HG03066 (cell line): ENCODE results near the gene SPTA1.

ENCODE experiments used
- ATAC-seq: cut with Tn5 transposase; IDR thresholded peaks from one replicate; pipeline ENCODE4 v1.9.1; 2021; ENCODE audit warnings: low read depth; ENCODE audit not compliant: unreplicated experiment

SPTA1 gene

DNA sequence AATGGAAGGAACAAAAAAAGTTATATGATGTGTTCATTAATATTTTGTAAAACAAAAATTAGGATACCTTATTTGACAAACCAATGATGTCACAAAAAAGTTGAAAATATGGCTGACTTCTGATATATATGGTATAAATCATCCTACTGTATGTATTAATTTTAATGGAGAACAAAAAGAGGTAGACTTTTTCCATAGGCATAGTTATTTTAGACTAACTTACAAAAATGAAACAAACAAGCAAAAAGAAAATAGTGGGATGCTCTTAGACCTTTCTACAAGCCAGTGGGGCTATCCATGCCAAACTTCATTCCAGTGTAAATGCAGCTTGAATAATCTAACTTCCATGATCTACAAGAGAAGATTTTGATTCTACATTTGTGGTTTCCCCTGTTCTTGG, 522 bp upstream of the SPTA1 start:
- no peak for ATAC-seq

GRCh38 chr1:158685085-158685484, 1.4 kb downstream of the SPTA1 start:
- ATAC-seq = no peak

DNA sequence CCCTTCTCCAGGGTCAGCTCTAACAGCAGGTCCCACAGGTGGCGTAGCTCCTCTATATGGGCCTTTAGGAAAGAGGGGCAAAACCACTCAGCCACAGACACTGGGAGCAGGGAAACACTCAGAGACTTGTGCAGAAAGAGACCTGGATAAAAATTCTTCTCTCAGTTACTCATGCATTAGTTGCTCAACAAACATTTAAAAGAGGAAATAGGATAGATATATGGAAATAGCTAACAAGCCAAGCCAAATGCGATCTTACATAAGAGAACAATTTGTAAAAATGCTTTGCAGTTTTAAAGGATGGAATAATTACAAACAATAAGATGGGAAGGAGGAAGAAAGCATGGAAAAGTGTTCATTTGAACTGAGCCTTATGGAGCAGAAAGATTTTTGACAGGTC, 4.9 kb downstream of the SPTA1 start:
- no peak for ATAC-seq

DNA sequence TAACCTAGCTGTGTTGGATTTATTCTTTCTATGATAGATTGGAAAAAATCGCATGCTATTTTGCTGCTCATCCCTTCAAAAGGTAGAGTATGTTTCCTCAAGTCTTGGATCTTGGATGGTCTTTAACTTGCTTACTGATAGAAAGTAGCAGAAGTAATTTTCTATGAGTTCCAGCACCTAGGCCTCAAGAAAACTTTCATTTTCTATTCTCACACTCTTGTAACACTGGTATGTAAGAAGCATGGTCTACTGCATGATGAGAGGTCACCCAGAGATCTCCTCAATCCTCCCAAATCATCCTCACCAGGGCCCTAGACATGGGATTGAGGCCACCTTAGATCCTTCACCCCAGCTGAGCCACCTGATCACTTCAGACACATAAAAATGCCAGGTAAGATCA, 7.2 kb downstream of the SPTA1 start:
- no peak for ATAC-seq

GRCh38 chr1:158675563-158676323, 10.8 kb downstream of the SPTA1 start:
- ATAC-seq = no peak

DNA sequence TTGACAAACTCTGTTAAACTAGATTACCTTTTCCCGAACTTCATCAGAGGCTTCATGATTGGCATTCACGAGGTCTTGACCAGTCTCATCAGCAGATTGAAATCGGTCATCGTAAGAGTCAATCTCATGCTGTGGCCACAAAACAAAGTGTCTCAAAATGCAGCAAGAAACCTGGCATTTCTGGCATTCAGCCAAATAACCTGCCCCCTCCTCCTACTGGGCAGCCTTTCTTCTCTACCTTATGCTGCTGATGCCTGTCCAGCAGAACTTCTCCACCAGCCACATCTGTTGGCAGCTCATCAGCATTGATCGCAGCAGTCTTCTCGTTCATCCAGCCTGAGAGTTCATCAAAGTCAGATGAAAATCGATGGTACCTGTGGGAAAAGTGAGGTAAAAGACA, 12.2 kb downstream of the SPTA1 start:
- no peak for ATAC-seq

DNA sequence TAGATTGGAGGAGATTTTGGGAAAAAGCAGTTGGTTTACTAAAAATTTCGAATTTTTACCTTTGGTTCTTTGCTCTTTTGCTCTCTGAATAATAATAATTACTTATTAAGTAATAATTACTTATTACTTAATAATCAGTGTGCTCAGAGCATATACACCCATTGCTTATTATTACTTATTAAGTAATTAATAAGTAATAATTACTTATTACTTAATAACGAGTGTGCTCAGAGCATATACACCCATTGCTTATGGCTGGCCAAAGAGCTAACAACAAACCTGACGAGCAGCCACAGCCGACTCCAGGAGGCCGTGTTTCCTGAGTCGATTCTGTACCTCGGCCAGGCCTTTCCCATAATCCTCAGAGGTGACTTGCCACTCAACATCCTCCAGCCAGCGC, 20.5 kb downstream of the SPTA1 start:
- ATAC-seq = no peak

- ATAC-seq = no peak
These were observed 31.9 kb downstream of the SPTA1 start for GRCh38 chr1:158654571-158654970.

GRCh38 chr1:158654086-158654485, 32.4 kb downstream of the SPTA1 start:
- ATAC-seq = no peak

DNA sequence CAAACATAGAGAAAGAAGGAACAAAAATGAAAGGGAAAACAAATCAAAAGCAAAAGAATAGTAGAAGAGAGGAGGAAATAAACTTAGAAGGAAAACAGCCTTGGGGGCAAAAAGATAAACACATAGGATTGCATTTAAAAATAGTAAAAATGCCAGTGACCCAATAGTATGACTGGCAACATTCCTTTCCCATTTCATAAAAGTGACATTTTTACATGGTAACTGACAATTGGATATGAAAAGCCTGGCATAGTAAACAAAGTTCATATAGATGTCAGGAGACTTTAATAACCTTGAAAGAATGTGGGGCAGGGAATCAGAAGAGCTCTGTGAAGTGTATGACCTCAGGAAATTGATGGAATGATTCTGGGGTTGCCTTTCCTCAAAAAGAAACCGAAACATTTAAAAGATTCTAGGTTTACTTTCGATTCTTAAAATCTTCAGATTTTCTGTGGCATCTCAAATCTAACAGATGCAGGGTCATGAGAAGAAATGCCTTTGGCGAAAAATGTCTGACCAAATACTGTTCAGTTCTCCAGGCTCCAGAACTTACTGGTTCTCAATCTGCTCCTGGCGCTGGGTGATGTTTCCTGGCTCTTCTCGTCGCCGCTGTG, 33.7 kb downstream of the SPTA1 start:
- ATAC-seq = no peak

- ATAC-seq = no peak
These were observed 37.5 kb downstream of the SPTA1 start for GRCh38 chr1:158649052-158649451.

- ATAC-seq = no peak
These were observed 40.0 kb downstream of the SPTA1 start for GRCh38 chr1:158646465-158646864.

DNA sequence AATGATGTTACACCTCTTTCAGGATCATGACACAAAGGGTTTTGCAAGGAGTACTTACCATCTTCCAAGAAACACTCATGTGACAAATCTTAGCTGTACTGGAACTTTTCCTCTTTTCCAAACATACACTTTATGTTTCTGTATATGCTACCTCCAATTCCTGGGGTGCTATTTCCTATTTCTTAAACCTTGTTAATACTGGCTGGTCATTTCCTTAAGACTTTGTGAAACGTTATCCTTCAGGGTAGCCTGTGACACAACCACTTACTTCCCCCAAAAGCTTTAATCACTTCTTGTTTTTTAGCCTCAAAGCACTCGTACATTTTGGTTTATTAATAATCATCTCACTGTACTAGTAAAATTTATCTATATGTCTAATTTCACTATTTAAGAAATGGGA, 42.1 kb downstream of the SPTA1 start:
- ATAC-seq = no peak

- ATAC-seq = no peak
These were observed 47.6 kb downstream of the SPTA1 start for GRCh38 chr1:158638904-158639303.

DNA sequence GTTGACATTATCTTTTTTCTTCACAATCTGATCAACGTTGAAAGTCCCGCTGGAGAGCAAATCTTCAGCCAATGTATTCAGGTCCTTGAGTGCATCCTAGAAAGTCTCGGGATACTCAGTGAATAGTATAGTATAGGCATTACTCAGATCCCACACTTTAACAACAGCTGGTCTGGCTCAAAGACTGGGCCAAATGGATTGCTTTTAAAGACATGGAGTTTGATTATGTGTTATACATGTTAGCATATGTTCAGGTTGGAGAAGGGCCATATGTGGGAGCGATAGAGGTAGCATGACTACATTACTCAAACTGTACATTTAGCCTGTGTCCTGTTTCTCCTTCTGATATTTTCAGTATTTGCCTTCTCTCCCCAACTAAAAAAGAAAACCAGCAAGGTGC, 48.4 kb downstream of the SPTA1 start:
- no peak for ATAC-seq

DNA sequence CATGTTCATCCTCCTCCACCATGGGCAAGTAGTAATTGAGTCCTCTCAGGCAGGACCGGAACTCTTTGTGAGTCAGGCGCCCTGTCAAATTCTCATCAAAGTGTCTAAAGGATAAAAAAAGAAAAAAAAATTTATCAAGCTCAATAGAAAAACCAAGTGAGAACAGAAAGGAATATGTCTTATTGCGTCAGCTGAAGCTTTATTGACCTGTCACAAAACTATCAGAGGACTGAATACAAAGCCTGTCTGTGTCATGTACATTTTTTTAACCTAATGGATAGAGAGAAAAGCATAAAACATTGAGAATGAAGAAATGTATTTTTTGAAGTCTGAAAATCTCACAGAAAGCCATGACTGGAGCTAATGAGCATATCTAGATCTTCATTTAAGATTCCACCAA, 72.8 kb downstream of the SPTA1 start:
- ATAC-seq = no peak

DNA sequence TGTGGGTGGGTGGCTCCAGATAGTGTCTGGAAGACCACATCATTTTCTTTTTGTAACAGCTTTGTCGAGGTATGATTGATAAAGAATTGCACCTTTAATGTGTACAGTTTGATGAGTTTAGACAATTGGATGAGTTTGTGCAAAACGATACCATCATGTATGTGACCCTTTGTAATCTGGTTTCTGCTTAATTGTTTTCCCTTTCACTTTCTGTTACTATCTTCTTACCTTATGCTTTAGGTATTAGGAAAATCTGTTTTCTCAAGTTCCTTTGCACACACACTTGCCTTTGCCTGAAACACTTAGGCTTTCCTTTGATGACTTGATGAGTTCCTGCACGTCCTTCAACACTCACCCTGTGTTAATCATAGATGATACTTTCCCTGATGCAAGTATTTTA, 74.6 kb downstream of the SPTA1 start:
- no peak for ATAC-seq

DNA sequence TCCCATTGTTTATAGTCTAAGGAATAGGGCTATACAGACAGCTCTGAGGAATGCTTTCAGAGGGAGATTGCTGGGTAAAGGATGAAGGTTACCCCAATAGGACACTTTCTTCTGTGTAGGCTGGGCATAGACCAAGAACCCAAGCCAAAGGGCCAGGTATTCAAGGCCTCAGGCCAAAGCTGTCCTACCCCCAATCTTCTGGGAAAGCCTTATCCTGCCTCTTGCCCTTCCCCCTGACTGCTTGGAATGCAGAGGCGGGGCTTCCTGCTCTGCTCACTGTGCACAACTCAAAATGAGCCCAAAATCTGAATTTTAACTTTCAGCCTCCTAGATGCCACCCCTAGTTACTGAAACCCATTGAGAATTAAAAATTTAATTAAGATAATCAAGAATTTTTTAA, 79.2 kb downstream of the SPTA1 start:
- no peak for ATAC-seq

GRCh38 chr1:158604968-158605367, 81.5 kb downstream of the SPTA1 start, which contains the start of gene OR10Z1:
TSS of gene OR10Z1 (plus strand) at chr1:158605268. CDS start at chr1:158606439, 1,171 bp downstream.
- no peak for ATAC-seq

- no peak for ATAC-seq
These were observed 85.8 kb downstream of the SPTA1 start for GRCh38 chr1:158600735-158601134.

DNA sequence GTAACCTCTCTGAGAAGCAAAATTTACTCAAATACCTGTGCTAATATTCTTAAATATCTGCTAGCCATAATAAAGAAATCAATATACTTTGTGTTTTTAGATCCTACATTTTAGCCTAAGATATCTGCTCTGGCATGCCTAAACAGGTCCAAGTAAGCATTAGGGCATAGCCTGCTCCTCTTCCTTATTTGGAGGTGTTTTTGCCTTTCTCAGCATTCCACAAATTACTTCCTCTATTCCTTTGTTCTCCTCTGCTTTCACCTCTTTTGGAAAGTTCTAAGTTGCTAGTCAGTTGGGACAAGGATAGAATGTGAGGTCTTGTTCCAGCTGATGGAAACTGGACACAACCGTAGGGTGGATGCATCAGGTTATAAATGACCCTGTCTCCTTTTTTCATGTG, 99.6 kb downstream of the SPTA1 start:
- ATAC-seq = no peak

DNA sequence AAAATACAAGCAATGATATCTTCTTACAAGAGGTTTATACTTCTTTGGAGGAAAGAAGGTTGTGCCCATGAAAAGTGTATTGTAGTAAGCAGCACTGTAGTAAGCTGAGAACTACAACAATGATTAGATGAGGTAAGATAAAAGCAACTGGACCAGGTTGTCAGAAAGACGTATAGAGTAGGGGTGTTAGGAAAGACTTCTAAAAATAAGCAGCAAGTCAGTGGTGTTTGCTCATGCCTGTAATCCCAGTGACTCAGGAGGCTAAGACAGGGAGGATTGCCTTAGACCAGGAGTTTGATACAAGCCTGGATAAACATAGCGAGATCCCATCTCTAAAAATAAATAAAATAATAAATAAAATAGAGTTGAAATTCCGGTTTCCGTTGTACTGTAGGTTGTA, 102.6 kb downstream of the SPTA1 start:
- no peak for ATAC-seq
